VCaP (cell line): ENCODE measurements around the gene DOCK10.
A peak's percentile ranks its signal among the peaks of the same experiment; 100 is the strongest.

Experiments used
- H3K27ac ChIP-seq: fragments of 450-650 bp; 2 replicates; pipeline ENCODE4 v1.5.1; 2017
- TF ChIP-seq, protein P1 (sequence below): fragments of 450-650 bp; conservative IDR thresholded peaks from 2 replicates; pipeline ENCODE4 v1.5.1; 2017; ENCODE audit warnings: mild to moderate bottlenecking, moderate library complexity

DOCK10 gene

DNA sequence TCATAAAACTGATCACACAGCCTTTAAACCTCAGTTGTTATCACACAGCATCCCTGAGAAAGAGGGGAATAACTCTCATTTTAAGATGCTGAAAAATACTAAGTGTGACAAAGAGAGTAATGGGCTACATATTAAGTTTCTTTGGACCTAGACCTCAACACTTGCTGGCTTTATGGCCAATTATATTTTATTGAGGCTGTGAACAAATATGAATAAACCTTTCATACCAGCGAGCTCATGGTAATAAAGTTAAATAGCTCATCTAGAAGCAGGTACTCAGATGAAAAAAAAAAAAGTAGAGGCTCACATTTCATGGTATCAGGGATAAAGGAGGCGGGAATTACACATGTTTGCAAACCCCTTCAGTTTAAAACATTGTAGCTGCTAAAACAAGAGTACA lies 75.7 kb downstream of the DOCK10 start:
- TF ChIP-seq, protein P1, sequence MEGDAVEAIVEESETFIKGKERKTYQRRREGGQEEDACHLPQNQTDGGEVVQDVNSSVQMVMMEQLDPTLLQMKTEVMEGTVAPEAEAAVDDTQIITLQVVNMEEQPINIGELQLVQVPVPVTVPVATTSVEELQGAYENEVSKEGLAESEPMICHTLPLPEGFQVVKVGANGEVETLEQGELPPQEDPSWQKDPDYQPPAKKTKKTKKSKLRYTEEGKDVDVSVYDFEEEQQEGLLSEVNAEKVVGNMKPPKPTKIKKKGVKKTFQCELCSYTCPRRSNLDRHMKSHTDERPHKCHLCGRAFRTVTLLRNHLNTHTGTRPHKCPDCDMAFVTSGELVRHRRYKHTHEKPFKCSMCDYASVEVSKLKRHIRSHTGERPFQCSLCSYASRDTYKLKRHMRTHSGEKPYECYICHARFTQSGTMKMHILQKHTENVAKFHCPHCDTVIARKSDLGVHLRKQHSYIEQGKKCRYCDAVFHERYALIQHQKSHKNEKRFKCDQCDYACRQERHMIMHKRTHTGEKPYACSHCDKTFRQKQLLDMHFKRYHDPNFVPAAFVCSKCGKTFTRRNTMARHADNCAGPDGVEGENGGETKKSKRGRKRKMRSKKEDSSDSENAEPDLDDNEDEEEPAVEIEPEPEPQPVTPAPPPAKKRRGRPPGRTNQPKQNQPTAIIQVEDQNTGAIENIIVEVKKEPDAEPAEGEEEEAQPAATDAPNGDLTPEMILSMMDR, result no peak
- H3K27ac ChIP-seq, result peak overlapping the region; percentile 65

DNA sequence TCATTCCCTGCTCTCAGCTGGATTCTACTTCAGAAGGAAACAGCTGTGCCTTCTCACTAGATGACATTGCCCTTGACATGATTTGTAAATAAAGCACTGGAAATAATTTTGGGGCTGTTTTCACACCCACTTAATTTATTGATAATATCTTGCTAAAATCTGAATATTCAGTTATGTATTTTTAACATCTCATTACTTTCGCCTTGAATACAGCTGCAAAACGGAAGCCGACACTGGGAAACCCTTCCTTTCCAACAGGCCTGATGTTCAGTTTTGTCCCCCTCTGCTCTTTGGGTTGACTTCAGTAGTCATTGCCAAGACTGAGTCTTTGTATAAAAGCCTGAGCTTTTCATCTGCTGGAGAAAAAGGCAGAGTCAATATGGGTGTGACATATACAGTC lies 82.7 kb downstream of the DOCK10 start:
- TF ChIP-seq, protein P1, result no peak
- H3K27ac ChIP-seq, result no peak overlapping the region

DNA sequence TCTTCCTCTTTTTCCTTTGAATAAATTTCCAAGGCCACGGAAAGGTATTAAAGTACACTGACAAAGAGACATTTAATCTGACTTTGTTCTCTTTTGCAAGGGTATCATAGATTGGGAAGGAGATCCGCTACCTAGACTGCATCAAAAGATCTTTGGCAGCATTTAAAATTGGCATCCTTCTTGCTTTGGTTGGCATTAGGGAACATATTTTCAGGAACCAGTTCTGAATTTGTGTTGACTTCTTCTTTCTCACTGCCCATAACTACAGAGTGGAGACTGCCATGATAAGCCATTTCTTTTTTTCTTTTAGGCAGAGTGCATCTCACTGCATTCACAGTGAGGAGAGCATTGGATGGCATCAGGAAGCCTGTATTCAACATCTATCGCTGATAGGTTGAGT lies 83.4 kb downstream of the DOCK10 start:
- TF ChIP-seq, protein P1, result no peak

DNA sequence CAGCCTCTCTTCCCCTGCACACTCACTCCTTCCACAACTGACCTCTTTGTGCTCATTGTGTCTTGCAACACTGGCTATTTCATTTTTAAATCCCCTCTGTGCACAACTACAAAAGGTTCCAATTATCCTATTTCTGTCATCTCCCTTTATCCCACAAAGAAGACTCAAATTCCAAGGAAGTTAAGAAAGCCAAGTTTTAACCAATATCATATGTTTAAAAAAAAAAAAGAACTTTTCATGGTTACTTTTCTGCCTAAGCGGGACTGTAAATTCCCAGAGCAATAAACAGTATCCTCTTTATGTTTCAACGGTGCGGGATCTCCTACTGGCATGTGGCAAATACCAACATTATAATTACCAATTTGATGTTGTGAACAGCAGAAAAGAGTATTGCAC lies 83.8 kb downstream of the DOCK10 start:
- TF ChIP-seq, protein P1, result no peak
- H3K27ac ChIP-seq, result peak overlapping the region; percentile 14; the same call in 1 of the 2 replicates

More for the DNA sequence above, 83.4 kb downstream of the DOCK10 start:
- peak overlapping the region; percentile 14; the same call in 1 of the 2 replicates for H3K27ac ChIP-seq

DNA sequence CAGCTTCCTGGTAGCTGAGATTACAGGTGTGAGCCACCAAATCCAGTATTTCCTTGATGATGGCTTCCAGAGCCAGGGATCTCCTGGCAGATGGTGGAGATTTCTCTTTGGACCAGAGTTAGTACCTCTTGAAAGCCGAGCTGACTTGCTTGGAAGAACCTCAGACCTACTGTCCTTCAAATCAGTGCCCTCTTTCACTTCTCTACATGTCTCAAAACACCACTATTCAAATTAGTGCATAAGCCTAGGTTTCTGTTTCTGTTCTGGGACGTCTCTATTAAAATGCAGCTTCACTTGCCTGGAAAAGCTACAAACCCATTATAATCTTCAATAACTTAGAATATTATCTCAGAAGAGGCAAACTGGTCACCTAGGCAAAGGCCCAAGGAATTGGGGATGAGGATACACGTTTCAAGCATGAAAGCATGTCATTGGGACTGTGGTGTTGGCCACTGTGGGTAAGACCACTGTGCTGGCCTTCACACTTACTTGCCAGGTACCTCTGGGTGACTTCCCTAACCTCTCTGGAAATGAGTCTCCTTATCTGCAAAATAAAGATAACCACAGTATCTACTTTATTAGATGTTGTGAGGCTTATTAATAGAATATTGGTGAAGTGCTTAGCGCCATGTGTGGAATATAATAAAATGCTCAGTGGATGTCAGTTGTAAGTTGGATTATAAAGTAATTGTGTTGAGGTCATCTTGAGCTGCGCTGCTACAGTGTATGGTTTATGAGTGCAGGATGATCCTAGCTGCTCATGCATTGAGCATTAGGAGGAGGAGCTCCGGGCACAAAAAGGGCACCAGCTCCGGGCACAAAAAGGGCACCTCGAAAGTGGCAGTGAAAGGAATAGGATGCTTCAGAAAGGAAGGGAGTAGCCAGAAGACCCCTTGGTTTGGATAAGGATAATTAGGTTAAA lies 84.5 kb downstream of the DOCK10 start:
- no peak overlapping the region; the same call in 1 of the 2 replicates for H3K27ac ChIP-seq
- TF ChIP-seq, protein P1, result no peak

DNA sequence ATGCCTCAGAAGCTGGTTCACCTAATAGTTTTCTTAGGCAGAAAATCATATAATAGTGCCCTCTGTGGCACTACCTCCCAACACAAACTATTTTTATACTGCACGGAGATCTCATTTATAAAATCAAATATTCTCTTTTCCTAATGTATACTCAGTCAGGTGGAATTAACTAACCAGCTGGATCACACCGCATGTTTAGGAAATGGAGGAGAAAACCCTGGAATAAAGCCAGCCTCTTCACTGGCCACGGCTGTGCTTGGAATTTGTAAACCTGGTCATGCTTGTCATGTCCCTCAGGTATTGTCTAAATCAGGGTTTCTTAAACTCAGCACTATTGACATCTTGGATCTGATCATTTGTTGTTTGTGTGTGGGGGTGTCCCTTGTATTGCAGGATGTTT lies 85.6 kb downstream of the DOCK10 start:
- peak overlapping the region; percentile 56; the same call in 1 of the 2 replicates for H3K27ac ChIP-seq
- TF ChIP-seq, protein P1, result no peak

DNA sequence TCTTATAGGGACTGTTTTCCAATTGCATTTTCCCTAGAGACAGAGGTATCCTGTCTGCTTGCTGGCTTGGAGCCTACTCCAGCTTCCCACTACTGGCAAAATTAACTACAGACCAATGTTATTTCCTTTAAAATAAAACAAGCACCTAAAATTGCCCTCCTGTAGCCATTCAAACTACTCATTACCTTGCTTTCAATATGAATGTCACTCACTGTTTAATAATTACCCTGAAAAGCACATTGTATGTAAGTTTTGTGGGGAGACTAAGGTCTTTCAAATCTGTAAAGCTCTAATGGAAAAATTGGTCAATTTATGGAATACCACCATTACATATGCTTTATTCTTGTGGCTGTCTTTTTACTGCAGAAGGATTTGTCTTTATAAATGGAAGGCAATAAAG lies 87.3 kb downstream of the DOCK10 start:
- TF ChIP-seq, protein P1, result no peak
- H3K27ac ChIP-seq, result peak overlapping the region; percentile 56
